Measurements from ENCODE around the gene VPS39. TPM values are rescaled to one million over a fixed set of nuclear protein-coding genes. Genes with fewer than 3 reads are reported as not detected.

VPS39 gene
- polyA plus RNA-seq, 2 of the 4 experiments (the other 2 are of a cell fraction), result 18.3 to 33.3 TPM

GRCh38 chr15:42213511-42213910, 5.4 kb upstream of the VPS39 start:
- ChIA-PET POLR2A (no interaction called here), CTCF (no interaction called here)
- Histone ChIP-seq H3K27ac (no peak overlapping the region), H3K9me3 (no peaks in the 10 kb centered on the region), H3K4me1 (no peaks in the 10 kb centered on the region), H3K4me3 (no peak overlapping the region), H3K4me2 (no peak overlapping the region)
- TF ChIP-seq FOSB (CRISPR knock-in tag; IDR thresholded peaks at IDR 0.05) (no peak), ATOH8 (CRISPR knock-in tag; IDR thresholded peaks at IDR 0.05; ENCODE audit: low read depth) (no peak), SMC3 (IDR thresholded peaks at IDR 0.05) (no peak), JUNB (IDR thresholded peaks at IDR 0.05) (no peak), HMGXB4 (CRISPR knock-in tag; IDR thresholded peaks at IDR 0.05; ENCODE audit: borderline replicate concordance) (no peak), HDAC2 (IDR thresholded peaks at IDR 0.05) (no peak), EHF (CRISPR knock-in tag; IDR thresholded peaks at IDR 0.05) (no peak), SREBF2 (IDR thresholded peaks at IDR 0.05) (no peak), HES2 (IDR thresholded peaks at IDR 0.05) (no peak), CBX2 (IDR thresholded peaks at IDR 0.05; ENCODE audit: borderline replicate concordance, low read depth) (no peak), NPAS2 (CRISPR knock-in tag; IDR thresholded peaks at IDR 0.05; ENCODE audit: borderline replicate concordance) (no peak)
- FAIRE-seq (no peak), ATAC-seq (no peak), DNase-seq (ENCODE audit: low read depth in 1 of 2, low spot score in 1 of 2) (no peak)

- DNase-seq (ENCODE audit: low read depth in 1 of 2, low spot score in 1 of 2) (no peak), ATAC-seq (no peak), FAIRE-seq (no peak)
- POLR2A ChIA-PET, result no interaction called here
- H3K4me3 ChIP-seq, result no peak overlapping the region
- H3K9me3 ChIP-seq, result no peaks in the 10 kb centered on the region
- CTCF ChIA-PET, result no interaction called here
- no peak overlapping the region for H3K27ac ChIP-seq
- no peak overlapping the region for H3K4me2 ChIP-seq
- H3K4me1 ChIP-seq, result peaks cover 6% of the 10 kb centered on the region; the same call in 2 of the 3 replicates
- TF ChIP-seq JUNB (IDR thresholded peaks at IDR 0.05), result no peak
- TF ChIP-seq EP300 (IDR thresholded peaks at IDR 0.05), result no peak
- no peak for TF ChIP-seq REST (IDR thresholded peaks at IDR 0.05)
- TF ChIP-seq RFX5 (IDR thresholded peaks at IDR 0.05), result no peak
- TF ChIP-seq FOSB (CRISPR knock-in tag; IDR thresholded peaks at IDR 0.05), result no peak
- TF ChIP-seq JUN (IDR thresholded peaks at IDR 0.05), result no peak
- TF ChIP-seq HMGXB4 (CRISPR knock-in tag; IDR thresholded peaks at IDR 0.05; ENCODE audit: borderline replicate concordance), result no peak
- TF ChIP-seq HEYL (CRISPR knock-in tag; IDR thresholded peaks at IDR 0.05), result no peak
- TF ChIP-seq PHF8 (IDR thresholded peaks at IDR 0.05; ENCODE audit: borderline replicate concordance, low read depth), result no peak
- no peak for TF ChIP-seq NFE2L2 (conservative IDR thresholded peaks at IDR 0.05; ENCODE audit: low read length)
- TF ChIP-seq FOXS1 (CRISPR knock-in tag; IDR thresholded peaks at IDR 0.05), result no peak
- TF ChIP-seq HOXB5 (CRISPR knock-in tag; IDR thresholded peaks at IDR 0.05), result no peak
- 92% methylated on average over 4 of the region's 4 CpGs for WGBS (ENCODE audit: missing lambda C conversion rate)
Observed at GRCh38 chr15:42210696-42211095, 2.6 kb upstream of the VPS39 start.
